ENCODE measurements around the gene MAP3K7CL.

MAP3K7CL gene

DNA sequence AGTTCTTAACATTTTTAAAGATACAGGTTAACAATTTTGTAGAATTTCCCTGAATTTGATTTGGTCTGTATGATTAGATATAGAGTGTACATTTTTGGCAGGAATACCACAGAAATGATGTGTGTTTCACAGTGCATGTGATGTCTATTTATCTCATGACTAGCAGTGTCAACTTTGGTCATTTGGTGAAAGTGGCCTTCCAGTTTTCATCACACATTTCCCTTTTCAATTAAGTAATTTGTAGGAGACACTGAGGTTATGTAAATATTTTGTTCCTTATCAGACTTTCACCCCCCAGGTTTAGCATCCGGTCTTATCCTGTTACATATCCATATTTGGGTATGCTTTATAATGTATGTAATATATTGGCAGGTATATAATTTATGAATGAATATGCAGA is 41.8 kb downstream of the MAP3K7CL start:
- TF ChIP-seq, protein P1, sequence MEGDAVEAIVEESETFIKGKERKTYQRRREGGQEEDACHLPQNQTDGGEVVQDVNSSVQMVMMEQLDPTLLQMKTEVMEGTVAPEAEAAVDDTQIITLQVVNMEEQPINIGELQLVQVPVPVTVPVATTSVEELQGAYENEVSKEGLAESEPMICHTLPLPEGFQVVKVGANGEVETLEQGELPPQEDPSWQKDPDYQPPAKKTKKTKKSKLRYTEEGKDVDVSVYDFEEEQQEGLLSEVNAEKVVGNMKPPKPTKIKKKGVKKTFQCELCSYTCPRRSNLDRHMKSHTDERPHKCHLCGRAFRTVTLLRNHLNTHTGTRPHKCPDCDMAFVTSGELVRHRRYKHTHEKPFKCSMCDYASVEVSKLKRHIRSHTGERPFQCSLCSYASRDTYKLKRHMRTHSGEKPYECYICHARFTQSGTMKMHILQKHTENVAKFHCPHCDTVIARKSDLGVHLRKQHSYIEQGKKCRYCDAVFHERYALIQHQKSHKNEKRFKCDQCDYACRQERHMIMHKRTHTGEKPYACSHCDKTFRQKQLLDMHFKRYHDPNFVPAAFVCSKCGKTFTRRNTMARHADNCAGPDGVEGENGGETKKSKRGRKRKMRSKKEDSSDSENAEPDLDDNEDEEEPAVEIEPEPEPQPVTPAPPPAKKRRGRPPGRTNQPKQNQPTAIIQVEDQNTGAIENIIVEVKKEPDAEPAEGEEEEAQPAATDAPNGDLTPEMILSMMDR (IDR thresholded peaks at IDR 0.05; ENCODE audit: control extremely low read depth, extremely low read depth, low read depth, missing control alignments), result no peak
- POLR2A ChIA-PET, result interaction anchor here (0.7 to 0.9 kb wide), 2 partner anchors 44 to 278 kb away, joined by 3 to 4 read pairs; no protein-coding TSS in a partner anchor
- CTCF ChIA-PET, result interaction anchor here (2.6 kb wide), 1 partner anchor 8 kb away, joined by 12 read pairs; no protein-coding TSS in a partner anchor
- no peak for DNase-seq (ENCODE audit: extremely low spot score)

DNA sequence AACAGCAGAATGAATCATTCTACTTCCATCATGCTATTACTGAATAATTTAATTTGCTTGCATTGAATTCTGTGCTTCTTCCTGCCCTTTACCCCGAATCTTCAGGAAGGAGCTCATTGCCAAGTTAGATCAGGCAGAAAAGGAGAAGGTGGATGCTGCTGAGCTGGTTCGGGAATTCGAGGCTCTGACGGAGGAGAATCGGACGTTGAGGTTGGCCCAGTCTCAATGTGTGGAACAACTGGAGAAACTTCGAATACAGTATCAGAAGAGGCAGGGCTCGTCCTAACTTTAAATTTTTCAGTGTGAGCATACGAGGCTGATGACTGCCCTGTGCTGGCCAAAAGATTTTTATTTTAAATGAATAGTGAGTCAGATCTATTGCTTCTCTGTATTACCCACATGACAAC is 44.2 kb downstream of the MAP3K7CL start:
- TF ChIP-seq, protein P1 (IDR thresholded peaks at IDR 0.05; ENCODE audit: control extremely low read depth, extremely low read depth, low read depth, missing control alignments), result no peak
- ChIA-PET CTCF (interaction anchor here (1.0 to 2.6 kb wide), 4 partner anchors 10 to 172 kb away, joined by 3 to 12 read pairs (median 6); no protein-coding TSS in a partner anchor), POLR2A (no interaction called here)
- DNase-seq (ENCODE audit: extremely low spot score), result no peak

DNA sequence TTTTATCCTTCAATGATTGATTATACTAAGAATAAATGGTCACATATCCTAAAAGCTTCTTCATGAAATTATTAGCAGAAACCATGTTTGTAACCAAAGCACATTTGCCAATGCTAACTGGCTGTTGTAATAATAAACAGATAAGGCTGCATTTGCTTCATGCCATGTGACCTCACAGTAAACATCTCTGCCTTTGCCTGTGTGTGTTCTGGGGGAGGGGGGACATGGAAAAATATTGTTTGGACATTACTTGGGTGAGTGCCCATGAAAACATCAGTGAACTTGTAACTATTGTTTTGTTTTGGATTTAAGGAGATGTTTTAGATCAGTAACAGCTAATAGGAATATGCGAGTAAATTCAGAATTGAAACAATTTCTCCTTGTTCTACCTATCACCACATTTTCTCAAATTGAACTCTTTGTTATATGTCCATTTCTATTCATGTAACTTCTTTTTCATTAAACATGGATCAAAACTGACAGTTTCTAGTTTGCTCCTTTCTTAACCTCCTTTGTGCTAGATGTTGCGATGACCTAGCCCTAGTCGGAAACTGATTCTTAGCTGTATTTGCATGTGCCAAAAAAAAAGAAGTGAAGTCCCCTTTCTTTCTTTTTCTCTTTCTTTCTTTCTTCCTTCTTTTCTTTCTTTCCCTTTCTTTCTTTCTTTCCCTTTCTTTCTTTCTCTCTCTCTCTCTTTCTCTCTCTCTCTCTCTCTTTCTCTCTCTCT is 45.1 kb downstream of the MAP3K7CL start:
- DNase-seq (ENCODE audit: extremely low spot score), result no peak
- ChIA-PET CTCF (interaction anchor here (0.7 to 2.4 kb wide), 6 partner anchors 11 to 171 kb away, joined by 3 to 9 read pairs (median 3); no protein-coding TSS in a partner anchor), POLR2A (interaction anchor here (0.6 kb wide), 1 partner anchor 10 kb away, joined by 3 read pairs; no protein-coding TSS in a partner anchor)
- TF ChIP-seq, protein P1 (IDR thresholded peaks at IDR 0.05; ENCODE audit: control extremely low read depth, extremely low read depth, low read depth, missing control alignments), result no peak

DNA sequence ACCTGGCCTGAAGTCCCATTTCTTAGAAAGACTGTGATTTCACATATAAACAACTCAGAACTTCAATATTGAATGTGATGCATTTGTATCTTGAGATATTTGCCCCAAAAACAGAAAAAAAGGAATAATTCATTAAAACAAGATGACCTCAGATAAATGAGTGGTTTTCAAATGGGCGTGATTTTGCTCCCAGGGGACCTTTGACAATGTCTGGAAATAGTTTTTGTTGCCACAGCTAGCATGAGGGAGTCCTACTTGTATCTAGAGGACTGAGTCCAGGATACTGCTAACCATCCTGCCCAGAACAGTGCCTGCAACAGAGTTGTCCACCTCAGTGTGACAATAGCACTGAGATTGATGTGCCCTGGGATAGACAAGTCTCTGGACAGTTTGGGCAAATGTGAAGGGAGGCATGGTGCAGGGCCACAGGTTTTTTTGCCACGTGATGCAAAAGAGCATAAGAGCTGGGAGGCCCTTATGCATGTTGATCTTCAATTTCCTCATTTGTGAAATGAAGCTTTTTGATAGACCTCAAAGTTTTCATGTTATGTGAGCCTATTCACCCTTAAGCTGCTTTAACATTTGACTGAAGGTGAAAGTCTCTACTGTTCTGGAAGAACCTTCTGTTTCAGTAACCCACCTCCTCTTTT is 46.2 kb downstream of the MAP3K7CL start:
- POLR2A ChIA-PET, result interaction anchor here (0.6 kb wide), 1 partner anchor 9 kb away, joined by 3 read pairs; no protein-coding TSS in a partner anchor
- CTCF ChIA-PET, result interaction anchor here (0.7 to 2.0 kb wide), 5 partner anchors 10 to 200 kb away, joined by 3 to 4 read pairs (median 3); no protein-coding TSS in a partner anchor

DNA sequence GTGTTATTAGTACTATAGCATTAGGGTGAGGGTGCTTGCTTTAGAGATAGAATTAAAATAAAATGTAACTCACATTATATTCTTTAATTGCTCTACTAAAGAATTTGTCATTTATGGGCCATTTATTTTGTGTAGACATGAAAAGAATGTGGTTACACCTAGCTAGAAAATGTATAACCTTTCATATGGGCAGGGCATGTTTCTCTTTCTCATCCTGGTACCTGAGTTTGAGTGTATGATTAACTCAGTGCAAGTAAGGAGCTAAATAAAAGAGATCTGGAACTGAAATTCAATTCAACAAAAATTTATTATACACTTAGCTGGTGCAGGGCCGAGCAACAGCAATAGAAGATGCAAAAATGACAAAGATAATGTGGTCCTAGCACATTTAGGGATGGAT is 47.4 kb downstream of the MAP3K7CL start:
- POLR2A ChIA-PET, result interaction anchor here (1.1 kb wide), 1 partner anchor 123 kb away, joined by 4 read pairs; no protein-coding TSS in a partner anchor
- TF ChIP-seq, protein P1 (IDR thresholded peaks at IDR 0.05; ENCODE audit: control extremely low read depth, extremely low read depth, low read depth, missing control alignments), result no peak
- DNase-seq (ENCODE audit: extremely low spot score), result no peak
- CTCF ChIA-PET, result interaction anchor here (0.7 to 2.0 kb wide), 3 partner anchors 9 to 54 kb away, joined by 3 to 4 read pairs (median 3); no protein-coding TSS in a partner anchor

More for the DNA sequence above, 46.2 kb downstream of the MAP3K7CL start:
- no peak for DNase-seq (ENCODE audit: extremely low spot score)
- TF ChIP-seq, protein P1 (IDR thresholded peaks at IDR 0.05; ENCODE audit: control extremely low read depth, extremely low read depth, low read depth, missing control alignments), result no peak

DNA sequence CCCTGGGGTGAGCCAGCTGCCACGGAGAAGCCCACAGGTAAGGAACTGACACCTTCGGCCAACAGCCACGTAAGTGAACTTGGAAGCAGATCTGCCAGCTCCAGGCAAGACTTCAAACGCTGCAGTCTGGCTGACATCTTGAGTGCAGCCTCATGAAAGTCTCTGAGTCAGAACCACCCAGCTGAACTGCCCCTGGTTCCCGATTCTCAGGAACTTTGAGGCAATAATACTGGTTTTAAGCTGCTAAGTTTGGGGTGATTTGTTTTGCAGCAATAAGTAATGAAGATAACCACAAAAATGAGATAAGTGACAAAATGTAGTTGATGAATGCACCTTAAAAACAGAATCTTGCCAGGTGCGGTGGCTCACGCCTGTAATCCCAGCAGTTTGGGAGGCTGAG is 48.5 kb downstream of the MAP3K7CL start:
- no peak for DNase-seq (ENCODE audit: extremely low spot score)
- ChIA-PET POLR2A (interaction anchor here (1.1 kb wide), 1 partner anchor 122 kb away, joined by 4 read pairs; no protein-coding TSS in a partner anchor), CTCF (interaction anchor here (1.1 kb wide), 1 partner anchor 11 kb away, joined by 3 read pairs; no protein-coding TSS in a partner anchor)
- TF ChIP-seq, protein P1 (IDR thresholded peaks at IDR 0.05; ENCODE audit: control extremely low read depth, extremely low read depth, low read depth, missing control alignments), result no peak

Measured in GM10248 (cell line).